K562 (cell line): ENCODE data around the gene PRND. TPM values are rescaled to one million over a fixed set of nuclear protein-coding genes. Genes with fewer than 3 reads are reported as not detected.

Experiments used
- CEBPB ChIP-seq: fragments of 450-650 bp; IDR thresholded peaks from 2 replicates; pipeline ENCODE4 v1.6.1; 2016; ENCODE audit warnings: missing genetic modification characterization, missing compliant biosample characterization
- DDX20 ChIP-seq: fragments of 450-650 bp; IDR thresholded peaks from 2 replicates; pipeline ENCODE4 v1.6.1; 2016; ENCODE audit warnings: missing genetic modification characterization, low read depth, mild to moderate bottlenecking, missing compliant biosample characterization, moderate library complexity
- HDAC2 ChIP-seq: fragments of 450-650 bp; IDR thresholded peaks from 2 replicates; pipeline ENCODE4 v1.6.1; 2016; ENCODE audit warnings: mild to moderate bottlenecking
- KAT8 ChIP-seq: fragments of 450-650 bp; IDR thresholded peaks from 2 replicates; pipeline ENCODE4 v1.6.1; 2016; ENCODE audit warnings: low read depth, mild to moderate bottlenecking
- MCM3 ChIP-seq: fragments of 450-650 bp; IDR thresholded peaks from 2 replicates; pipeline ENCODE4 v1.6.1; 2016
- PHF20 ChIP-seq: fragments of 450-650 bp; IDR thresholded peaks from 2 replicates; pipeline ENCODE4 v1.6.1; 2018; ENCODE audit not compliant: partially characterized antibody
- RBM22 ChIP-seq: fragments of 200-400 bp; formaldehyde crosslinking; IDR thresholded peaks from 2 replicates; pipeline ENCODE4 v1.6.1; 2018; ENCODE audit warnings: low read length, low read depth; ENCODE audit not compliant: poor library complexity, severe bottlenecking
- SLC30A9 ChIP-seq: fragments of 250-450 bp; sonication (Bioruptor Pico); IDR thresholded peaks from 2 replicates; pipeline ENCODE4 v1.8.0; 2022; ENCODE audit warnings: mild to moderate bottlenecking, moderate library complexity
- TCF7L2 ChIP-seq: fragments of 150-350 bp; IDR thresholded peaks from 2 replicates; pipeline ENCODE4 v1.6.1; 2016; ENCODE audit warnings: low read depth, mild to moderate bottlenecking, low read length, moderate library complexity
- TSC22D4 ChIP-seq: fragments of 450-650 bp; IDR thresholded peaks from 2 replicates; pipeline ENCODE4 v1.6.1; 2016; ENCODE audit warnings: missing genetic modification characterization, missing biosample characterization, control low read depth
- XRCC4 ChIP-seq: IDR thresholded peaks from one replicate; pipeline ENCODE4 v1.6.1; 2011; ENCODE audit not compliant: insufficient read depth, insufficient read length; ENCODE audit errors: extremely low read depth
- polyA plus RNA-seq, 8 experiments: library from polyadenylated mRNA; depleted of rRNA in 4 of 8; stranded (reverse) in 5 of 8; unstranded in 3 of 8; fragments of >200 nt; fragmentation: Nextera tagmentation in 2 of 8; fragmentation: Illumina TruSeq in 1 of 8; extraction: Ambion mirVana in 2 of 8; extraction: Trizol in 1 of 8; gene quantifications; 2 replicates each; pipeline versions ENCODE4 v1.2.1 to v1.2.3, GENCODE V29; 2011 to 2014; ENCODE audit warnings: inconsistent platforms in 1 of 8, missing spikeins in 1 of 8
- total RNA-seq, 7 experiments: library from RNA; depleted of rRNA in 6 of 7; stranded (reverse); fragments of >200 nt in 6 of 7; fragmentation: Illumina TruSeq in 2 of 7; extraction: Trizol in 2 of 7; gene quantifications; 2 replicates each; pipeline versions ENCODE4 v1.2.1 to v1.2.3, GENCODE V29; 2011 to 2021; ENCODE audit warnings: low replicate concordance in 1 of 7
- TF ChIP-seq, protein P1 (sequence below), 2 experiments: fragments of 450-650 bp in 1 of 2; sonication (generic) in 1 of 2; formaldehyde crosslinking in 1 of 2; IDR thresholded peaks; 2 replicates each; pipeline versions ENCODE4 v1.7.1 to v1.9.0; 2016 to 2022; ENCODE audit warnings: inconsistent platforms in 1 of 2, mild to moderate bottlenecking in 1 of 2, missing genetic modification reagents in 1 of 2
- TF ChIP-seq, protein P2 (sequence below): fragments of 450-650 bp; IDR thresholded peaks from 2 replicates; pipeline ENCODE4 v1.6.1; 2017; ENCODE audit warnings: antibody characterized with exemption
- TF ChIP-seq, protein P3 (sequence below): fragments of 150-350 bp; IDR thresholded peaks from 2 replicates; pipeline ENCODE4 v1.6.1; 2014; ENCODE audit warnings: low read depth, mild to moderate bottlenecking, low read length, borderline replicate concordance

Gene PRND
- total and polyA plus RNA-seq, 9 of the 15 experiments (the other 6 are each of a cell fraction or from before 2014, with no cell fraction given) = not detected

DNA sequence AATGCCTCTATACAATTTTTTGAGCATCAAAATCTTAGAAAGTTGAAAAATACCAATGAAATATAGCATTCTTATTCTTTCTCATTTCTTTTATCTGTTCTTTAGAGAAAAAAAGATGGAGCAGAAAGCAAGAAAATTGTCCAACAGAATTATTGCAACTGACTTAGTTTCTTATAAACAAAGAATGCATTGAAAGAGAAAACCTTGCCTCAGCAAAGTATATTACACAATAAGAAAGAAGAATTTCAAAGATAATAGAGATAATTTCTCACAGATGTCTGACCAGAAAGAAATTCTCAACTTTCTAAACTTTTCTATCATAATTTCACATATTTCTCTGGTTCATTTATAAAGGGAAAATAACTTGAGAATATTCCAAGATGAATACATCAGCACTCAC lies 47.0 kb upstream of the PRND start (continued):
- TF ChIP-seq, protein P1, sequence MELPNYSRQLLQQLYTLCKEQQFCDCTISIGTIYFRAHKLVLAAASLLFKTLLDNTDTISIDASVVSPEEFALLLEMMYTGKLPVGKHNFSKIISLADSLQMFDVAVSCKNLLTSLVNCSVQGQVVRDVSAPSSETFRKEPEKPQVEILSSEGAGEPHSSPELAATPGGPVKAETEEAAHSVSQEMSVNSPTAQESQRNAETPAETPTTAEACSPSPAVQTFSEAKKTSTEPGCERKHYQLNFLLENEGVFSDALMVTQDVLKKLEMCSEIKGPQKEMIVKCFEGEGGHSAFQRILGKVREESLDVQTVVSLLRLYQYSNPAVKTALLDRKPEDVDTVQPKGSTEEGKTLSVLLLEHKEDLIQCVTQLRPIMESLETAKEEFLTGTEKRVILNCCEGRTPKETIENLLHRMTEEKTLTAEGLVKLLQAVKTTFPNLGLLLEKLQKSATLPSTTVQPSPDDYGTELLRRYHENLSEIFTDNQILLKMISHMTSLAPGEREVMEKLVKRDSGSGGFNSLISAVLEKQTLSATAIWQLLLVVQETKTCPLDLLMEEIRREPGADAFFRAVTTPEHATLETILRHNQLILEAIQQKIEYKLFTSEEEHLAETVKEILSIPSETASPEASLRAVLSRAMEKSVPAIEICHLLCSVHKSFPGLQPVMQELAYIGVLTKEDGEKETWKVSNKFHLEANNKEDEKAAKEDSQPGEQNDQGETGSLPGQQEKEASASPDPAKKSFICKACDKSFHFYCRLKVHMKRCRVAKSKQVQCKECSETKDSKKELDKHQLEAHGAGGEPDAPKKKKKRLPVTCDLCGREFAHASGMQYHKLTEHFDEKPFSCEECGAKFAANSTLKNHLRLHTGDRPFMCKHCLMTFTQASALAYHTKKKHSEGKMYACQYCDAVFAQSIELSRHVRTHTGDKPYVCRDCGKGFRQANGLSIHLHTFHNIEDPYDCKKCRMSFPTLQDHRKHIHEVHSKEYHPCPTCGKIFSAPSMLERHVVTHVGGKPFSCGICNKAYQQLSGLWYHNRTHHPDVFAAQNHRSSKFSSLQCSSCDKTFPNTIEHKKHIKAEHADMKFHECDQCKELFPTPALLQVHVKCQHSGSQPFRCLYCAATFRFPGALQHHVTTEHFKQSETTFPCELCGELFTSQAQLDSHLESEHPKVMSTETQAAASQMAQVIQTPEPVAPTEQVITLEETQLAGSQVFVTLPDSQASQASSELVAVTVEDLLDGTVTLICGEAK (IDR thresholded peaks at IDR 0.05) = no peak
- TF ChIP-seq, protein P1 (CRISPR knock-in tag; IDR thresholded peaks at IDR 0.05) = no peak
- no peak for TF ChIP-seq TCF7L2
- no peak for TF ChIP-seq TSC22D4 (tag)
- peak; percentile 33; the same call in 1 of the 2 replicates for TF ChIP-seq CEBPB
- TF ChIP-seq PHF20 = no peak
- no peak for TF ChIP-seq KAT8
- no peak for TF ChIP-seq DDX20 (tag)
- TF ChIP-seq SLC30A9 = no peak
- no peak for TF ChIP-seq MCM3
- TF ChIP-seq, protein P2, sequence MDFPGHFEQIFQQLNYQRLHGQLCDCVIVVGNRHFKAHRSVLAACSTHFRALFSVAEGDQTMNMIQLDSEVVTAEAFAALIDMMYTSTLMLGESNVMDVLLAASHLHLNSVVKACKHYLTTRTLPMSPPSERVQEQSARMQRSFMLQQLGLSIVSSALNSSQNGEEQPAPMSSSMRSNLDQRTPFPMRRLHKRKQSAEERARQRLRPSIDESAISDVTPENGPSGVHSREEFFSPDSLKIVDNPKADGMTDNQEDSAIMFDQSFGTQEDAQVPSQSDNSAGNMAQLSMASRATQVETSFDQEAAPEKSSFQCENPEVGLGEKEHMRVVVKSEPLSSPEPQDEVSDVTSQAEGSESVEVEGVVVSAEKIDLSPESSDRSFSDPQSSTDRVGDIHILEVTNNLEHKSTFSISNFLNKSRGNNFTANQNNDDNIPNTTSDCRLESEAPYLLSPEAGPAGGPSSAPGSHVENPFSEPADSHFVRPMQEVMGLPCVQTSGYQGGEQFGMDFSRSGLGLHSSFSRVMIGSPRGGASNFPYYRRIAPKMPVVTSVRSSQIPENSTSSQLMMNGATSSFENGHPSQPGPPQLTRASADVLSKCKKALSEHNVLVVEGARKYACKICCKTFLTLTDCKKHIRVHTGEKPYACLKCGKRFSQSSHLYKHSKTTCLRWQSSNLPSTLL = no peak
- TF ChIP-seq RBM22 = no peak
- TF ChIP-seq, protein P3, sequence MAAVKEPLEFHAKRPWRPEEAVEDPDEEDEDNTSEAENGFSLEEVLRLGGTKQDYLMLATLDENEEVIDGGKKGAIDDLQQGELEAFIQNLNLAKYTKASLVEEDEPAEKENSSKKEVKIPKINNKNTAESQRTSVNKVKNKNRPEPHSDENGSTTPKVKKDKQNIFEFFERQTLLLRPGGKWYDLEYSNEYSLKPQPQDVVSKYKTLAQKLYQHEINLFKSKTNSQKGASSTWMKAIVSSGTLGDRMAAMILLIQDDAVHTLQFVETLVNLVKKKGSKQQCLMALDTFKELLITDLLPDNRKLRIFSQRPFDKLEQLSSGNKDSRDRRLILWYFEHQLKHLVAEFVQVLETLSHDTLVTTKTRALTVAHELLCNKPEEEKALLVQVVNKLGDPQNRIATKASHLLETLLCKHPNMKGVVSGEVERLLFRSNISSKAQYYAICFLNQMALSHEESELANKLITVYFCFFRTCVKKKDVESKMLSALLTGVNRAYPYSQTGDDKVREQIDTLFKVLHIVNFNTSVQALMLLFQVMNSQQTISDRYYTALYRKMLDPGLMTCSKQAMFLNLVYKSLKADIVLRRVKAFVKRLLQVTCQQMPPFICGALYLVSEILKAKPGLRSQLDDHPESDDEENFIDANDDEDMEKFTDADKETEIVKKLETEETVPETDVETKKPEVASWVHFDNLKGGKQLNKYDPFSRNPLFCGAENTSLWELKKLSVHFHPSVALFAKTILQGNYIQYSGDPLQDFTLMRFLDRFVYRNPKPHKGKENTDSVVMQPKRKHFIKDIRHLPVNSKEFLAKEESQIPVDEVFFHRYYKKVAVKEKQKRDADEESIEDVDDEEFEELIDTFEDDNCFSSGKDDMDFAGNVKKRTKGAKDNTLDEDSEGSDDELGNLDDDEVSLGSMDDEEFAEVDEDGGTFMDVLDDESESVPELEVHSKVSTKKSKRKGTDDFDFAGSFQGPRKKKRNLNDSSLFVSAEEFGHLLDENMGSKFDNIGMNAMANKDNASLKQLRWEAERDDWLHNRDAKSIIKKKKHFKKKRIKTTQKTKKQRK = no peak
- TF ChIP-seq XRCC4 = no peak
- TF ChIP-seq HDAC2 = no peak
